Measurements from ENCODE around the gene BCL7C.
"Not testable (repeated sequence)": the region's sequence is repeated elsewhere in the genome, so short reads cannot be mapped to it uniquely, and the experiment has no call there.

BCL7C gene

GRCh38 chr16:30860729-30861128, 33.1 kb downstream of the BCL7C start:
- not testable (repeated sequence) for DNase-seq (ENCODE audit: low spot score)

GRCh38 chr16:30858829-30859423, 35.0 kb downstream of the BCL7C start:
- DNase-seq (ENCODE audit: low spot score) = no peak

GRCh38 chr16:30858111-30858495, 35.8 kb downstream of the BCL7C start:
- no peak for DNase-seq (ENCODE audit: low spot score)

GRCh38 chr16:30853758-30854157, 40.1 kb downstream of the BCL7C start:
- DNase-seq (ENCODE audit: low spot score) = no peak

- no peak for DNase-seq (ENCODE audit: low spot score)
Measured at GRCh38 chr16:30850246-30850645, 43.6 kb downstream of the BCL7C start.

GRCh38 chr16:30846649-30847402, 47.1 kb downstream of the BCL7C start:
- DNase-seq (ENCODE audit: low spot score) = no peak

GRCh38 chr16:30844671-30845449, 49.0 kb downstream of the BCL7C start:
- peak; percentile 89 for DNase-seq (ENCODE audit: low spot score)

GRCh38 chr16:30844346-30844670, 49.6 kb downstream of the BCL7C start:
- DNase-seq (ENCODE audit: low spot score) = no peak

GRCh38 chr16:30843501-30843900, 50.4 kb downstream of the BCL7C start:
- DNase-seq (ENCODE audit: low spot score) = no peak

- DNase-seq (ENCODE audit: low spot score) = no peak
Measured at GRCh38 chr16:30842971-30843370, 50.9 kb downstream of the BCL7C start.

- no peak for DNase-seq (ENCODE audit: low spot score)
Measured at GRCh38 chr16:30841332-30841731, 52.5 kb downstream of the BCL7C start.

- DNase-seq (ENCODE audit: low spot score) = no peak
Measured at GRCh38 chr16:30840611-30841010, 53.3 kb downstream of the BCL7C start.

GRCh38 chr16:30839523-30840227, 54.2 kb downstream of the BCL7C start:
- no peak for DNase-seq (ENCODE audit: low spot score)

GRCh38 chr16:30838876-30839471, 54.9 kb downstream of the BCL7C start:
- DNase-seq (ENCODE audit: low spot score) = no peak

GRCh38 chr16:30837904-30838303, 56.0 kb downstream of the BCL7C start:
- no peak for DNase-seq (ENCODE audit: low spot score)

Data from CD4-positive, alpha-beta T cell treated with Interleukin-6 at 100 ng/mL for 8 hours (primary cell).